ENCODE measurements around the gene ANKMY1.

The ANKMY1 gene

GRCh38 chr2:240447331-240447730 is 110.5 kb downstream of the ANKMY1 start:
- Mint-ChIP-seq H3K27me3 (peaks cover 24% of the 10 kb centered on the region), H3K36me3 (no peaks in the 10 kb centered on the region)

DNA sequence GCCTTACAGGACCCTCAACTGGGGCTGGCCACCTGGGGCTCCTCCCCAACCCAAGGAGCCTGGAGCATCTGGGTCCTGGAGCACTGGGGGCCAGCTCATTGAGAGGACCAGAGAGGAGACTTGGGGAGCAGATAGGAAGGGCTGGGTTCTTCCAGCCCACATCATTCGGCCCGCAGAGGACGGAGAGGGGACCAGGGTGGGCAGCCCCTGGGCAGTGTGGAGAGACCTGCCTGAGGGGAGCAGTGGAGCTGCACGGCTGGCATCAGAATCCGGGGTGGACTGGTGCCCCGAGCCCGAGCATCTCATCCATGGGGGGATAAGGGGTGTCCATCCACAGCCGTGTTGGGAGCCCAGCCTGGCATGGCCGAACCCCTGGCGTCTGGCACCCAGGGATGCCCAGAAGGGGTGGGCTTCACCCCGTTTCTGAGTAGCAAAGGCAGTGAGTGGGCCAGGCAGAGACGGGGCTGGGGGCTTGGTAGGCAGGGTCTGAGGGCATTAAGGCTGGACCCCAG is 111.1 kb downstream of the ANKMY1 start:
- H3K4me1 Mint-ChIP-seq, result no peaks in the 10 kb centered on the region
- H3K36me3 Mint-ChIP-seq, result no peaks in the 10 kb centered on the region
- H3K27ac Mint-ChIP-seq, result no peak overlapping the region
- peaks cover 20% of the 10 kb centered on the region for H3K27me3 Mint-ChIP-seq
- H3K9me3 Mint-ChIP-seq, result no peaks in the 10 kb centered on the region
- no peak overlapping the region for H3K4me3 Mint-ChIP-seq

More at GRCh38 chr2:240447331-240447730, 110.5 kb downstream of the ANKMY1 start:
- Mint-ChIP-seq H3K27ac (no peak overlapping the region), H3K4me1 (no peaks in the 10 kb centered on the region), H3K9me3 (no peaks in the 10 kb centered on the region), H3K4me3 (no peak overlapping the region)

DNA sequence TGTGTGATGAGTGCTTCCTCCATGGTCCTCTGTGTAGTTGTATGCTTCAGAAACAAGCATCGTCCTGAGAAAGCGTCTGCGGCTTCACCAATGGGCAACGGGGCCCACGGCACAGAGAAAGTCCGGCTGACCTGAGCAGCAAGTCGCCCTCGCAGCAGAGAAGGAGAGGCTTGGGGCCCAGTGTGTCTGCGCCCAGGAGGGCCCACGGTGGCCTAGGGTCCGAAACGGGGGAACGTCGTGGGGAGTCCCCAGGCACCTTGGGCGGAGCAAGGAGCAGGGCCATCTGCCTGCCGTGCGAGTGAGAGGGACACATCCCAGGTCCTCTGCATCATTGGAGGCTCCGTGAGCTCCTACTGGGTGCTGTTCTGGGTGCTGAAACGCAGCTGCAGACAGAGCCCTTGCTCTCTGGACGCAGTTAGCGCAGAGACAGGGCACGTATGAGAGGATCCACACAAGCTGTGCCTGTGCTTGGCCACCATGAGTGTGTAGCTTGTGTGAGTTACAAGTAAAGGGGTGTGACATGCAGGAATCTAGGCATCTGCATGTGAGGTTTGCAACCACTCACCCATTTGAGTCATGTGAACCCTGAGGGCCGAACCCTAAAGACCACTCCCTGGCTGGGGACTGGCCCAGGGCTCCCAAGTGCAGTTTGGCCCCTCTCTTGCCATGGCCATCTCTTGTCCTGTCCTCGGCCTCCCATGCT is 111.7 kb downstream of the ANKMY1 start:
- no peak overlapping the region for H3K4me3 Mint-ChIP-seq
- no peaks in the 10 kb centered on the region for H3K9me3 Mint-ChIP-seq
- H3K27me3 Mint-ChIP-seq, result peaks cover 19% of the 10 kb centered on the region
- no peak overlapping the region for H3K27ac Mint-ChIP-seq
- H3K4me1 Mint-ChIP-seq, result no peaks in the 10 kb centered on the region
- H3K36me3 Mint-ChIP-seq, result no peaks in the 10 kb centered on the region

GRCh38 chr2:240444464-240444863 is 113.3 kb downstream of the ANKMY1 start:
- Mint-ChIP-seq H3K4me3 (no peak overlapping the region), H3K36me3 (no peaks in the 10 kb centered on the region), H3K9me3 (no peaks in the 10 kb centered on the region)

DNA sequence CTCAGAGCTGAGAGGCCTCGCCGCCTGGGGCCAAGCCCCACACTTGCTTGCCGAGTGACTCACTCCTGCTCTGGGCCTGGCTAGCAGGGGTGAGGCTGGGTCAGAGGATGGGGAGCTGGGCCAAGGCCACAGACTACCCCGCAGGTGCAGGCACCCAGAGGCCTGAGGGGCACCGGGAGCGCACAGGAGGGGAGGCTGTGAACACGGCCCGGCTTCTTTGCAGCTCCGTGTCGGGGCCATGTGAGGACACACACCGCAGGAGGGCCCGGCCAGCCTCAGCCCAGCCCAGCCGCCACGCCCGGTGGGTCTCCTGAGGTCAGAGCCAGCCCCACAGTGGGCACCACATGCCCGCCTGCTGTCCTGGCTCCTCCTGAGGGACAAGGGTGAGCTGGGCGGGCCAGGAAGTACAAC is 113.9 kb downstream of the ANKMY1 start:
- Mint-ChIP-seq H3K27ac (no peak overlapping the region), H3K4me1 (no peaks in the 10 kb centered on the region), H3K4me3 (no peak overlapping the region), H3K9me3 (no peaks in the 10 kb centered on the region), H3K36me3 (no peaks in the 10 kb centered on the region), H3K27me3 (peaks cover 4% of the 10 kb centered on the region)

More at GRCh38 chr2:240444464-240444863, 113.3 kb downstream of the ANKMY1 start:
- Mint-ChIP-seq H3K27me3 (peaks cover 6% of the 10 kb centered on the region), H3K27ac (no peak overlapping the region), H3K4me1 (no peaks in the 10 kb centered on the region)

GRCh38 chr2:240442891-240443715 is 114.7 kb downstream of the ANKMY1 start:
- Mint-ChIP-seq H3K27me3 (peaks cover 4% of the 10 kb centered on the region), H3K4me3 (no peak overlapping the region), H3K27ac (no peak overlapping the region), H3K36me3 (no peaks in the 10 kb centered on the region), H3K9me3 (no peaks in the 10 kb centered on the region), H3K4me1 (no peaks in the 10 kb centered on the region)

DNA sequence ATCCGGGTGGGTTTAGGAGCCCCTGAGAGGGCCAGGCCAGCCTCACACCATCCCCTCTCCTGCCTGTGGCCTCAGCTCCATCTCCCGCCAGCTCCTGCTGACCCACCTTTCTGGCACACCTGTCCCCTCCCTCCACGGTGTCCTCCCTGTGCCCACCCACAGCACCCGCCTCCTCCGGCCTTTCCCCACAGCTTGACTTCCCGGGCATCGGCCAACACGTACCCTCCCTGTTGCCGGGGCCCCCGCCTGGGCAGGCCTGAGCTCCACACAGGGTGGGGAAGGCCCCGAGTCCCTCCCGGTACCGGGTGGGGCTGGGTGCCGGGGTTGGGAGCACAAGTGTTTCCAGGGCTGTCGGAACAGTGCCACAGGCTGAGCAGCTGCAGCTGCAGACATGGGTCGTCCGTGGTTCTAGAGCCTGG is 115.8 kb downstream of the ANKMY1 start:
- H3K4me3 Mint-ChIP-seq, result no peak overlapping the region
- H3K4me1 Mint-ChIP-seq, result no peaks in the 10 kb centered on the region
- peaks cover 5% of the 10 kb centered on the region for H3K27me3 Mint-ChIP-seq
- H3K9me3 Mint-ChIP-seq, result no peaks in the 10 kb centered on the region
- H3K36me3 Mint-ChIP-seq, result no peaks in the 10 kb centered on the region
- H3K27ac Mint-ChIP-seq, result no peak overlapping the region

- H3K4me1 Mint-ChIP-seq, result no peaks in the 10 kb centered on the region
- no peak overlapping the region for H3K27ac Mint-ChIP-seq
- H3K4me3 Mint-ChIP-seq, result no peak overlapping the region
Measured at GRCh38 chr2:240441326-240441992, 116.3 kb downstream of the ANKMY1 start.

DNA sequence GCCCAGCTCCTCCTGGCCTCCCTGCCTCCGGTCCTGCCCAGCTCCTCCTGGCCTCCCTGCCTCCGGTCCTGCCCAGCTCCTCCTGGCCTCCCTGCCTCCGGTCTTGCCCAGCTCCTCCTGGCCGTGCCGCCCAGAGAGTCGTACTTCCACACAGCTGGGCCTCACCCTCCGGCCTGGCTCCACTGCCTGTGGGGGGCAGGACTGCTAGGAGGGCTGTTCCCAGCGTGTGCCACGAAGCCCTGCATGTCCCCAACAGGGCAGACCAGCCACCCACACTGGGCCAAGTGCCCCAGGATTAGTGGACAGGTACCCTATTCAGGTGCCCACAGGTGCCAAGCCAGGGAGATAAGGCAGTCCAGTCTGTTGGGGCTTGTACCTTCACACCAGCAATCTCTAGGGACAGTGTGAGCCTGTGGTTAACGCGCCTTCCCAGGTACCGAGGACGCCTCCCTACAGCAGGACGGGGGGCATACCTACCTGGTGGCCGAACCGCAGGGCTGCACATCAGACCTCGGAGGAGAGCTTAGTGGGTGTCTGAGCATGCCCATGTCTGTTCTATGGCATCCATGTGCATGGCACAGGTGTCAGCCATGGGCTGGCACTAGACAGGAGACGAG is 117.0 kb downstream of the ANKMY1 start:
- peaks cover 6% of the 10 kb centered on the region for H3K27me3 Mint-ChIP-seq
- no peak overlapping the region for H3K4me3 Mint-ChIP-seq
- H3K36me3 Mint-ChIP-seq, result no peaks in the 10 kb centered on the region
- H3K4me1 Mint-ChIP-seq, result no peaks in the 10 kb centered on the region
- H3K27ac Mint-ChIP-seq, result no peak overlapping the region
- H3K9me3 Mint-ChIP-seq, result no peaks in the 10 kb centered on the region

More at GRCh38 chr2:240441326-240441992, 116.3 kb downstream of the ANKMY1 start:
- no peaks in the 10 kb centered on the region for H3K36me3 Mint-ChIP-seq
- H3K9me3 Mint-ChIP-seq, result no peaks in the 10 kb centered on the region
- H3K27me3 Mint-ChIP-seq, result peaks cover 6% of the 10 kb centered on the region

DNA sequence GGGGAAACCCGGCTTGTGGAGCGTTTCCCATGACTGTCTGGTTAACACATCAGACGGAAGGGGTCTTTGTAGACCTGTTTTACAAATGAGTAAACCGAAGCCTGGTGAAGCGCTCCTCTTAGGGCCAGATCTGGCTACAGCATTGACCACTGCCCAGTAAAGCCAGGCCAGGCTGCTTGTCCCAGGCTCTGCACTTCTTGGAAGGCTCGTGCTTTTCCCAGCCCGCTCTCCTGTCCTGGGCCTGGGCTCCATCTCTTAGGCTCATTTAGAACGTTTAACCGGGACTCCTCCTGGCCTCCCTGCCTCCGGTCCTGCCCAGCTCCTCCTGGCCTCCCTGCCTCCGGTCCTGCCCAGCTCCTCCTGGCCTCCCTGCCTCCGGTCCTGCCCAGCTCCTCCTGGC is 117.5 kb downstream of the ANKMY1 start:
- H3K4me3 Mint-ChIP-seq, result no peak overlapping the region
- H3K4me1 Mint-ChIP-seq, result no peaks in the 10 kb centered on the region
- H3K36me3 Mint-ChIP-seq, result no peaks in the 10 kb centered on the region
- H3K27ac Mint-ChIP-seq, result no peak overlapping the region
- H3K27me3 Mint-ChIP-seq, result peaks cover 6% of the 10 kb centered on the region
- no peaks in the 10 kb centered on the region for H3K9me3 Mint-ChIP-seq

GRCh38 chr2:240439698-240440151 is 118.1 kb downstream of the ANKMY1 start:
- H3K36me3 Mint-ChIP-seq, result no peaks in the 10 kb centered on the region
- H3K4me3 Mint-ChIP-seq, result no peak overlapping the region
- no peak overlapping the region for H3K27ac Mint-ChIP-seq
- H3K9me3 Mint-ChIP-seq, result no peaks in the 10 kb centered on the region
- peaks cover 6% of the 10 kb centered on the region for H3K27me3 Mint-ChIP-seq
- no peaks in the 10 kb centered on the region for H3K4me1 Mint-ChIP-seq

DNA sequence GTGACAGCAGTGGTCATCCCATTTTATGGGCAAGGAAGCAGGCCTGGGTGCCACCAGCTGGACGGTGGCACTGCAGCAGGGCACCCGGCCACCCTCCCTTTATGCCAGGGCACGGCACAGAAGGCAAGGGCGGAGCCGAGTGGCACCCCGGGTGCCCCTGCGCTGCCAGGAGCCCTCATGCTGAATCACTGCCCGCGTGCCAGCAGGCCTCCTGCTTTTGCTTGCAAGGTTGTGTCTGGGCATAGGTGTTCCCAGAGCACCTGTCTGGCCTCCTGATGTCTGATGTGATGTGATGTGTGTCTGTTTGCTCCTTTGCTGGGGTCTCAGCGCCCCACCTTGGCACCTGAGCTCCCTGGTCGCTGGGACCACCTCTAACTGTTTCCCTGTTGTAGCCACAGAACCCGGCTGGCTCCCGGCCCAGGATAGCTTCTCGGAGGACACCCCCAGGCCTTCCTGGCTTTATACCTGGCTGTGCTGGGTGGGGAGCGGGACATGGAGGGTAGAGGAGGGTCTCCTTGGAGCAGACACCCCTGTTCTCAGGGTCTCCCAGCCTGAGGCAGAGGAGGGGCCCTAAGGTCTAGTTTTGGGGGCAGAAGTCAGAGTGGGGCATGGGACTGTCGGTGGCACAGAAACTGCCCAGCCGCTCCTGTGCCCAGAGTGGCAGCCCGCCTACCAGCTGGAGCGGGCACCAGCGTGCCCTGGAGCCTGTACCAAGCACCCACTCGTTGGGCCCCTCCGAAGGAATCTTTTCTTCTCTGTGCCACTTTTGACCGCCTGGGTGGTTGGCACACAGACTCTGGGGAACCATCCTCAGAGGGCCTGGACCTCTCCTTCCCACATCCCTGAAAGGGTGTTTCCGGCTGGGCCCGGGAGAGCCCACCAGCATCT is 118.7 kb downstream of the ANKMY1 start:
- Mint-ChIP-seq H3K27ac (no peak overlapping the region), H3K9me3 (no peaks in the 10 kb centered on the region), H3K4me3 (no peak overlapping the region), H3K36me3 (no peaks in the 10 kb centered on the region), H3K4me1 (no peaks in the 10 kb centered on the region), H3K27me3 (peaks cover 6% of the 10 kb centered on the region)

GRCh38 chr2:240437861-240438809 is 119.7 kb downstream of the ANKMY1 start:
- no peak overlapping the region for H3K4me3 Mint-ChIP-seq
- no peak overlapping the region for H3K27ac Mint-ChIP-seq
- peaks cover 10% of the 10 kb centered on the region for H3K27me3 Mint-ChIP-seq
- H3K36me3 Mint-ChIP-seq, result no peaks in the 10 kb centered on the region
- H3K9me3 Mint-ChIP-seq, result no peaks in the 10 kb centered on the region
- no peaks in the 10 kb centered on the region for H3K4me1 Mint-ChIP-seq

DNA sequence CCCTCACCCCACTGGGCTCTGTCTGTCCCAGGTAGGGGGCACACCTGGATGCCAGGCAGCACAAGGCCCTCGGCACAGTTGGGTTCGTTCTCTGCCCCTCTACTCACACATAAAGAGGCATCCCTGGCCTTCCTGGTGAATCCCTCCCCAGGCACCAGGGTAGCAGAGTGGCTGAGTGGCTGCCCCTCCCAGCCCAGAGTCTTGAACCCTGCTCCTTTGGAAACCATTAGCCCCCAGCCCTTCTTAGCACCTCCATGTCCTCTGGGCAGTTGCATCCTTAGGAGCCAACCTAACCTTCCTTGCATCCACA is 120.3 kb downstream of the ANKMY1 start:
- H3K4me1 Mint-ChIP-seq, result no peaks in the 10 kb centered on the region
- H3K27ac Mint-ChIP-seq, result no peak overlapping the region
- H3K4me3 Mint-ChIP-seq, result no peak overlapping the region
- peaks cover 14% of the 10 kb centered on the region for H3K27me3 Mint-ChIP-seq
- H3K9me3 Mint-ChIP-seq, result no peaks in the 10 kb centered on the region
- no peaks in the 10 kb centered on the region for H3K36me3 Mint-ChIP-seq
